HepG2 (cell line): ENCODE measurements around the gene ETV5.

Experiments
- ETV6 ChIP-seq: sonication (generic); formaldehyde crosslinking; conservative IDR thresholded peaks from 2 replicates; pipeline ENCODE4 v1.4.0; 2020; ENCODE audit warnings: missing genetic modification reagents
- KLF12 ChIP-seq: sonication (generic); formaldehyde crosslinking; IDR thresholded peaks from 2 replicates; pipeline ENCODE4 v1.4.0; 2020; ENCODE audit warnings: missing genetic modification reagents, borderline replicate concordance
- RARG ChIP-seq: sonication (generic); formaldehyde crosslinking; IDR thresholded peaks from 2 replicates; pipeline ENCODE4 v1.4.0; 2020; ENCODE audit warnings: low read depth, mild to moderate bottlenecking, missing genetic modification reagents
- ZNF274 ChIP-seq: sonication (generic); formaldehyde crosslinking; IDR thresholded peaks from 2 replicates; pipeline ENCODE4 v1.5.1; 2020; ENCODE audit warnings: mild to moderate bottlenecking, missing genetic modification reagents
- ZNF547 ChIP-seq: sonication (generic); formaldehyde crosslinking; IDR thresholded peaks from 2 replicates; pipeline ENCODE4 v1.5.1; 2020; ENCODE audit warnings: mild to moderate bottlenecking, missing genetic modification reagents
- ZNF614 ChIP-seq: IDR thresholded peaks from 2 replicates; pipeline ENCODE4 v1.6.1; 2018; ENCODE audit warnings: missing biosample characterization, missing genetic modification reagents, inconsistent platforms, borderline replicate concordance
- ZNF670 ChIP-seq: sonication (generic); formaldehyde crosslinking; IDR thresholded peaks from 2 replicates; pipeline ENCODE4 v1.8.0; 2022; ENCODE audit warnings: mild to moderate bottlenecking, missing genetic modification reagents, borderline replicate concordance
- TF ChIP-seq, protein P1 (sequence below), 2 experiments: IDR thresholded peaks; 2 replicates each; pipeline ENCODE4 v1.6.1; 2011 to 2012; ENCODE audit warnings: low read length in 2 of 2, borderline replicate concordance in 1 of 2, low read depth in 1 of 2, mild to moderate bottlenecking in 1 of 2, moderate library complexity in 1 of 2
- TF ChIP-seq, protein P2 (sequence below): sonication (generic); formaldehyde crosslinking; IDR thresholded peaks from 2 replicates; pipeline ENCODE4 v1.8.0; 2022; ENCODE audit warnings: mild to moderate bottlenecking, missing genetic modification reagents, borderline replicate concordance
- TF ChIP-seq, protein P3 (sequence below): sonication (generic); formaldehyde crosslinking; IDR thresholded peaks from 2 replicates; pipeline ENCODE4 v1.8.0; 2022; ENCODE audit warnings: mild to moderate bottlenecking, missing genetic modification reagents, moderate library complexity

DNA sequence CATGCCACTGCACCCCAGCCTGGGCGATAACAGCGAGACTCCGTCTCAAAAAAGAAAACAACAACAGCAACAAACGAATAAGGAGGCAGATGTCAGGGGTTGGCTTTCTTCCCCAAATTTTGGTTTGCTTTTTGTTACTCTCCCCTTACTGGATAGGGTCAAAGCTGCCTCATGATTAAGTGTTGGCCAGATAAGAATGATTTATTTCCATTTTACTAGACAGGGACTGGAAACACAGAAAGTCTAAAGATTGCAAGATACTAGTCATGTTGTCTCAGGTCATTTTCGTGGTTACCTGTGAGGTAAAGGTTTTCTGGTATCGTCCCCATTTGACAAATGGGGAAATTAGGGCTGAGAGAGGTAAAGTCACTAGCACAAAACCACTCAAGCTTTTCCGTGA lies 18.6 kb upstream of the ETV5 start:
- TF ChIP-seq, protein P1, sequence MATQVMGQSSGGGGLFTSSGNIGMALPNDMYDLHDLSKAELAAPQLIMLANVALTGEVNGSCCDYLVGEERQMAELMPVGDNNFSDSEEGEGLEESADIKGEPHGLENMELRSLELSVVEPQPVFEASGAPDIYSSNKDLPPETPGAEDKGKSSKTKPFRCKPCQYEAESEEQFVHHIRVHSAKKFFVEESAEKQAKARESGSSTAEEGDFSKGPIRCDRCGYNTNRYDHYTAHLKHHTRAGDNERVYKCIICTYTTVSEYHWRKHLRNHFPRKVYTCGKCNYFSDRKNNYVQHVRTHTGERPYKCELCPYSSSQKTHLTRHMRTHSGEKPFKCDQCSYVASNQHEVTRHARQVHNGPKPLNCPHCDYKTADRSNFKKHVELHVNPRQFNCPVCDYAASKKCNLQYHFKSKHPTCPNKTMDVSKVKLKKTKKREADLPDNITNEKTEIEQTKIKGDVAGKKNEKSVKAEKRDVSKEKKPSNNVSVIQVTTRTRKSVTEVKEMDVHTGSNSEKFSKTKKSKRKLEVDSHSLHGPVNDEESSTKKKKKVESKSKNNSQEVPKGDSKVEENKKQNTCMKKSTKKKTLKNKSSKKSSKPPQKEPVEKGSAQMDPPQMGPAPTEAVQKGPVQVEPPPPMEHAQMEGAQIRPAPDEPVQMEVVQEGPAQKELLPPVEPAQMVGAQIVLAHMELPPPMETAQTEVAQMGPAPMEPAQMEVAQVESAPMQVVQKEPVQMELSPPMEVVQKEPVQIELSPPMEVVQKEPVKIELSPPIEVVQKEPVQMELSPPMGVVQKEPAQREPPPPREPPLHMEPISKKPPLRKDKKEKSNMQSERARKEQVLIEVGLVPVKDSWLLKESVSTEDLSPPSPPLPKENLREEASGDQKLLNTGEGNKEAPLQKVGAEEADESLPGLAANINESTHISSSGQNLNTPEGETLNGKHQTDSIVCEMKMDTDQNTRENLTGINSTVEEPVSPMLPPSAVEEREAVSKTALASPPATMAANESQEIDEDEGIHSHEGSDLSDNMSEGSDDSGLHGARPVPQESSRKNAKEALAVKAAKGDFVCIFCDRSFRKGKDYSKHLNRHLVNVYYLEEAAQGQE (IDR thresholded peaks at IDR 0.05; ENCODE audit: borderline replicate concordance in 1 of 2, low read depth in 1 of 2, low read length in 2 of 2): no peak
- TF ChIP-seq RARG (CRISPR knock-in tag) (no peak), ZNF547 (CRISPR knock-in tag) (no peak), KLF12 (no peak), ETV6 (CRISPR knock-in tag) (no peak), ZNF670 (no peak), ZNF614 (CRISPR knock-in tag) (no peak), ZNF274 (CRISPR knock-in tag) (no peak)
- TF ChIP-seq, protein P2, sequence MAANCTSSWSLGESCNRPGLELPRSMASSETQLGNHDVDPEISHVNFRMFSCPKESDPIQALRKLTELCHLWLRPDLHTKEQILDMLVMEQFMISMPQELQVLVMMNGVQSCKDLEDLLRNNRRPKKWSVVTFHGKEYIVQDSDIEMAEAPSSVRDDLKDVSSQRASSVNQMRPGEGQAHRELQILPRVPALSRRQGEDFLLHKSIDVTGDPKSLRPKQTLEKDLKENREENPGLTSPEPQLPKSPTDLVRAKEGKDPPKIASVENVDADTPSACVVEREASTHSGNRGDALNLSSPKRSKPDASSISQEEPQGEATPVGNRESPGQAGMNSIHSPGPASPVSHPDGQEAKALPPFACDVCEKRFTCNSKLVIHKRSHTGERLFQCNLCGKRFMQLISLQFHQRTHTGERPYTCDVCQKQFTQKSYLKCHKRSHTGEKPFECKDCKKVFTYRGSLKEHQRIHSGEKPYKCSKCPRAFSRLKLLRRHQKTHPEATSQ (CRISPR knock-in tag): no peak
- TF ChIP-seq, protein P3, sequence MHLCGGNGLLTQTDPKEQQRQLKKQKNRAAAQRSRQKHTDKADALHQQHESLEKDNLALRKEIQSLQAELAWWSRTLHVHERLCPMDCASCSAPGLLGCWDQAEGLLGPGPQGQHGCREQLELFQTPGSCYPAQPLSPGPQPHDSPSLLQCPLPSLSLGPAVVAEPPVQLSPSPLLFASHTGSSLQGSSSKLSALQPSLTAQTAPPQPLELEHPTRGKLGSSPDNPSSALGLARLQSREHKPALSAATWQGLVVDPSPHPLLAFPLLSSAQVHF: no peak
